GM23338 (cell line): Measurements from ENCODE around the gene AMZ1. TPM values are rescaled to one million over a fixed set of nuclear protein-coding genes. Genes with fewer than 3 reads are reported as not detected.

Experiments
- ATAC-seq: fragments of 200-7000 bp; cut with Tn5 transposase; 3 replicates; pipeline ENCODE4 v1.9.1; 2020
- DNase-seq: peaks from one replicate; pipeline ENCODE4 v3.0.0-alpha.2; 2015; ENCODE audit warnings: low spot score
- H2AFZ ChIP-seq: fragments of 200-600 bp; sonication (generic); 2 replicates; pipeline ENCODE4 v1.8.0; 2016; ENCODE audit warnings: antibody characterized with exemption, mild to moderate bottlenecking, moderate library complexity
- H3F3A ChIP-seq: fragments of 200-600 bp; sonication (generic); replicated peaks from 2 replicates; pipeline ENCODE4 v1.8.0; 2017; ENCODE audit warnings: antibody characterized with exemption, mixed run types, low read depth
- H3K27ac ChIP-seq: fragments of 200-600 bp; sonication (generic); 2 replicates; pipeline ENCODE4 v1.6.1; 2016; ENCODE audit warnings: low read depth
- H3K27me3 ChIP-seq: fragments of 200-600 bp; sonication (generic); 2 replicates; pipeline ENCODE4 v1.8.0; 2016; ENCODE audit warnings: mild to moderate bottlenecking, mixed run types, moderate library complexity; ENCODE audit not compliant: insufficient read depth
- H3K36me3 ChIP-seq: fragments of 200-600 bp; sonication (generic); 2 replicates; pipeline ENCODE4 v1.8.0; 2016; ENCODE audit warnings: mild to moderate bottlenecking; ENCODE audit not compliant: insufficient read depth
- H3K4me1 ChIP-seq: fragments of 200-600 bp; sonication (generic); 2 replicates; pipeline ENCODE4 v1.8.0; 2016; ENCODE audit warnings: mild to moderate bottlenecking, moderate library complexity; ENCODE audit not compliant: insufficient read depth
- H3K4me2 ChIP-seq: fragments of 200-600 bp; sonication (generic); 2 replicates; pipeline ENCODE4 v1.7.1; 2017; ENCODE audit warnings: mixed run types
- H3K4me3 ChIP-seq: fragments of 200-600 bp; sonication (generic); 2 replicates; pipeline ENCODE4 v1.6.1; 2016; ENCODE audit warnings: mixed run types
- H3K79me2 ChIP-seq: fragments of 200-600 bp; sonication (generic); replicated peaks from 2 replicates; pipeline ENCODE4 v1.8.0; 2017; ENCODE audit warnings: mild to moderate bottlenecking; ENCODE audit not compliant: insufficient read depth
- H3K9me2 ChIP-seq: fragments of 200-600 bp; sonication (generic); 2 replicates; pipeline ENCODE4 v1.8.0; 2017; ENCODE audit not compliant: insufficient read depth
- H4K20me1 ChIP-seq: fragments of 200-600 bp; sonication (generic); replicated peaks from 2 replicates; pipeline ENCODE4 v1.8.0; 2017; ENCODE audit warnings: mild to moderate bottlenecking; ENCODE audit not compliant: insufficient read depth
- H3K27ac Mint-ChIP-seq: 2 replicates; pipeline ENCODE4 v1.8.0; 2020; ENCODE audit warnings: inconsistent platforms, mild to moderate bottlenecking, moderate library complexity, mixed read lengths
- H3K27me3 Mint-ChIP-seq: 3 replicates; pipeline ENCODE4 v1.8.0; 2022; ENCODE audit warnings: low read depth, mild to moderate bottlenecking, moderate library complexity, mixed read lengths, inconsistent platforms; ENCODE audit not compliant: insufficient read depth, poor library complexity
- H3K36me3 Mint-ChIP-seq: 3 replicates; pipeline ENCODE4 v1.8.0; 2021; ENCODE audit warnings: low read depth, mild to moderate bottlenecking, inconsistent platforms, moderate library complexity, mixed read lengths
- H3K4me1 Mint-ChIP-seq: 3 replicates; pipeline ENCODE4 v1.8.0; 2020; ENCODE audit warnings: mild to moderate bottlenecking, inconsistent platforms, mixed read lengths
- H3K4me3 Mint-ChIP-seq: 3 replicates; pipeline ENCODE4 v1.8.0; 2021; ENCODE audit warnings: moderate library complexity, mild to moderate bottlenecking, inconsistent platforms, mixed read lengths
- H3K9me3 Mint-ChIP-seq: 3 replicates; pipeline ENCODE4 v1.8.0; 2020; ENCODE audit warnings: moderate library complexity, mild to moderate bottlenecking, inconsistent platforms, mixed read lengths
- EZH2 ChIP-seq: fragments of 200-600 bp; sonication (generic); IDR thresholded peaks from one replicate; pipeline ENCODE4 v1.8.0; 2017; ENCODE audit warnings: antibody characterized with exemption, mild to moderate bottlenecking, low read depth; ENCODE audit not compliant: unreplicated experiment
- EZH2phosphoT487 ChIP-seq: fragments of 200-600 bp; sonication (generic); IDR thresholded peaks from one replicate; pipeline ENCODE4 v1.8.1; 2018; ENCODE audit warnings: antibody characterized with exemption; ENCODE audit not compliant: unreplicated experiment
- NANOG ChIP-seq: IDR thresholded peaks from 2 replicates; pipeline ENCODE4 v1.6.1; 2016; ENCODE audit warnings: antibody characterized with exemption, borderline replicate concordance
- POLR2AphosphoS5 ChIP-seq: IDR thresholded peaks from 2 replicates; pipeline ENCODE4 v1.6.1; 2016; ENCODE audit warnings: antibody characterized with exemption, low read depth
- ZNF331 ChIP-seq: fragments of 250-450 bp; sonication (Bioruptor Pico); IDR thresholded peaks from 2 replicates; pipeline ENCODE4 v1.5.0; 2020; ENCODE audit warnings: low read depth, mild to moderate bottlenecking, moderate library complexity
- polyA plus RNA-seq: library from polyadenylated mRNA; unstranded; fragments of >200 nt; fragmentation: Nextera tagmentation; extraction: Ambion mirVana; gene quantifications from 2 replicates; pipeline ENCODE4 v1.2.1, GENCODE V29; 2016
- total RNA-seq: library from RNA; depleted of rRNA; stranded (reverse); fragments of >200 nt; shearing (Covaris generic); gene quantifications from 2 replicates; pipeline ENCODE4 v1.2.3, GENCODE V29; 2014
- TF ChIP-seq, protein P1 (sequence below): fragments of 250-450 bp; sonication (Bioruptor Pico); IDR thresholded peaks from 2 replicates; pipeline ENCODE4 v1.5.0; 2020; ENCODE audit warnings: mild to moderate bottlenecking, moderate library complexity

AMZ1 gene
- total and polyA plus RNA-seq, 2 experiments from 2014 or later: 0.73 to 4.5 TPM

DNA sequence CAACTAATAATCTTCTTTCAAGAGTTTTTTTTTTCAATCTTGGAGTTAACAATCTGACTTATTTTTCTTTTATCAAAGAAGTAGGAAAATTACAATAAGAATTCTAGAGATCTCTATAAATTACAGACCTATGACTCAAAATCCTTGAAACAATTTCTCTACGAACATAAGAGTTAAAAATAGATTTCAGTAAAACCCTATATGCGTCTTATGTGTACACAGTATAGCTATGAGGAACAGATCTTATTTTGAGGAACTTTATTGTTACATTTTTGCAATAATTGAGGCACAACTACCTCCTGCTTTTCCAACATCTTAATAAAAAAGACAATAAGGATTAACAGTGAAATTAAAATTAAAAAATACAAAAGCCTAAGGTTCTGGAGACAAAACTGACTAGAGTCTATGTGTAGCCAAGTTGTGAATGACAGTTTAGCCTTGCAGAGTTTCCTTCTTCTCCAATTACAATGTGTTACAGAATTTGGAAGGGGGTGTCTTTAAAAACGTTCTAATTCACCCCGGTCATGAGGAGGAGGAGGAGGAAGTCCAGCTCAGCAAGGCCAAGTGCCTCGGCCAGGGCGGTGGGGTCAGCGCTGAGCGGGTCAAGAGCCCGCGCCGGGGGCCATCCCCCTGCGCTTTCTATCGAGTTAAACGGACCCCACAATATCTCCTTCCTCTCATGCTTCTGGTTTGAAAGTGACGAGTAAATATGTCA lies 40.5 kb downstream of the AMZ1 start (continued):
- TF ChIP-seq, protein P1, sequence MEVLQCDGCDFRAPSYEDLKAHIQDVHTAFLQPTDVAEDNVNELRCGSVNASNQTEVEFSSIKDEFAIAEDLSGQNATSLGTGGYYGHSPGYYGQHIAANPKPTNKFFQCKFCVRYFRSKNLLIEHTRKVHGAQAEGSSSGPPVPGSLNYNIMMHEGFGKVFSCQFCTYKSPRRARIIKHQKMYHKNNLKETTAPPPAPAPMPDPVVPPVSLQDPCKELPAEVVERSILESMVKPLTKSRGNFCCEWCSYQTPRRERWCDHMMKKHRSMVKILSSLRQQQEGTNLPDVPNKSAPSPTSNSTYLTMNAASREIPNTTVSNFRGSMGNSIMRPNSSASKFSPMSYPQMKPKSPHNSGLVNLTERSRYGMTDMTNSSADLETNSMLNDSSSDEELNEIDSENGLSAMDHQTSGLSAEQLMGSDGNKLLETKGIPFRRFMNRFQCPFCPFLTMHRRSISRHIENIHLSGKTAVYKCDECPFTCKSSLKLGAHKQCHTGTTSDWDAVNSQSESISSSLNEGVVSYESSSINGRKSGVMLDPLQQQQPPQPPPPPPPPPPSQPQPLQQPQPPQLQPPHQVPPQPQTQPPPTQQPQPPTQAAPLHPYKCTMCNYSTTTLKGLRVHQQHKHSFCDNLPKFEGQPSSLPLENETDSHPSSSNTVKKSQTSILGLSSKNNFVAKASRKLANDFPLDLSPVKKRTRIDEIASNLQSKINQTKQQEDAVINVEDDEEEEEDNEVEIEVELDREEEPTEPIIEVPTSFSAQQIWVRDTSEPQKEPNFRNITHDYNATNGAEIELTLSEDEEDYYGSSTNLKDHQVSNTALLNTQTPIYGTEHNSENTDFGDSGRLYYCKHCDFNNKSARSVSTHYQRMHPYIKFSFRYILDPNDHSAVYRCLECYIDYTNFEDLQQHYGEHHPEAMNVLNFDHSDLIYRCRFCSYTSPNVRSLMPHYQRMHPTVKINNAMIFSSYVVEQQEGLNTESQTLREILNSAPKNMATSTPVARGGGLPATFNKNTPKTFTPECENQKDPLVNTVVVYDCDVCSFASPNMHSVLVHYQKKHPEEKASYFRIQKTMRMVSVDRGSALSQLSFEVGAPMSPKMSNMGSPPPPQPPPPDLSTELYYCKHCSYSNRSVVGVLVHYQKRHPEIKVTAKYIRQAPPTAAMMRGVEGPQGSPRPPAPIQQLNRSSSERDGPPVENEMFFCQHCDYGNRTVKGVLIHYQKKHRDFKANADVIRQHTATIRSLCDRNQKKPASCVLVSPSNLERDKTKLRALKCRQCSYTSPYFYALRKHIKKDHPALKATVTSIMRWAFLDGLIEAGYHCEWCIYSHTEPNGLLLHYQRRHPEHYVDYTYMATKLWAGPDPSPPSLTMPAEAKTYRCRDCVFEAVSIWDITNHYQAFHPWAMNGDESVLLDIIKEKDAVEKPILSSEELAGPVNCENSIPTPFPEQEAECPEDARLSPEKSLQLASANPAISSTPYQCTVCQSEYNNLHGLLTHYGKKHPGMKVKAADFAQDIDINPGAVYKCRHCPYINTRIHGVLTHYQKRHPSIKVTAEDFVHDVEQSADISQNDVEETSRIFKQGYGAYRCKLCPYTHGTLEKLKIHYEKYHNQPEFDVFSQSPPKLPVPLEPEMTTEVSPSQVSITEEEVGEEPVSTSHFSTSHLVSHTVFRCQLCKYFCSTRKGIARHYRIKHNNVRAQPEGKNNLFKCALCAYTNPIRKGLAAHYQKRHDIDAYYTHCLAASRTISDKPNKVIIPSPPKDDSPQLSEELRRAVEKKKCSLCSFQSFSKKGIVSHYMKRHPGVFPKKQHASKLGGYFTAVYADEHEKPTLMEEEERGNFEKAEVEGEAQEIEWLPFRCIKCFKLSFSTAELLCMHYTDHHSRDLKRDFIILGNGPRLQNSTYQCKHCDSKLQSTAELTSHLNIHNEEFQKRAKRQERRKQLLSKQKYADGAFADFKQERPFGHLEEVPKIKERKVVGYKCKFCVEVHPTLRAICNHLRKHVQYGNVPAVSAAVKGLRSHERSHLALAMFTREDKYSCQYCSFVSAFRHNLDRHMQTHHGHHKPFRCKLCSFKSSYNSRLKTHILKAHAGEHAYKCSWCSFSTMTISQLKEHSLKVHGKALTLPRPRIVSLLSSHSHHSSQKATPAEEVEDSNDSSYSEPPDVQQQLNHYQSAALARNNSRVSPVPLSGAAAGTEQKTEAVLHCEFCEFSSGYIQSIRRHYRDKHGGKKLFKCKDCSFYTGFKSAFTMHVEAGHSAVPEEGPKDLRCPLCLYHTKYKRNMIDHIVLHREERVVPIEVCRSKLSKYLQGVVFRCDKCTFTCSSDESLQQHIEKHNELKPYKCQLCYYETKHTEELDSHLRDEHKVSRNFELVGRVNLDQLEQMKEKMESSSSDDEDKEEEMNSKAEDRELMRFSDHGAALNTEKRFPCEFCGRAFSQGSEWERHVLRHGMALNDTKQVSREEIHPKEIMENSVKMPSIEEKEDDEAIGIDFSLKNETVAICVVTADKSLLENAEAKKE (CRISPR knock-in tag): no peak
- TF ChIP-seq ZNF331 (no peak), POLR2AphosphoS5 (no peak)

DNA sequence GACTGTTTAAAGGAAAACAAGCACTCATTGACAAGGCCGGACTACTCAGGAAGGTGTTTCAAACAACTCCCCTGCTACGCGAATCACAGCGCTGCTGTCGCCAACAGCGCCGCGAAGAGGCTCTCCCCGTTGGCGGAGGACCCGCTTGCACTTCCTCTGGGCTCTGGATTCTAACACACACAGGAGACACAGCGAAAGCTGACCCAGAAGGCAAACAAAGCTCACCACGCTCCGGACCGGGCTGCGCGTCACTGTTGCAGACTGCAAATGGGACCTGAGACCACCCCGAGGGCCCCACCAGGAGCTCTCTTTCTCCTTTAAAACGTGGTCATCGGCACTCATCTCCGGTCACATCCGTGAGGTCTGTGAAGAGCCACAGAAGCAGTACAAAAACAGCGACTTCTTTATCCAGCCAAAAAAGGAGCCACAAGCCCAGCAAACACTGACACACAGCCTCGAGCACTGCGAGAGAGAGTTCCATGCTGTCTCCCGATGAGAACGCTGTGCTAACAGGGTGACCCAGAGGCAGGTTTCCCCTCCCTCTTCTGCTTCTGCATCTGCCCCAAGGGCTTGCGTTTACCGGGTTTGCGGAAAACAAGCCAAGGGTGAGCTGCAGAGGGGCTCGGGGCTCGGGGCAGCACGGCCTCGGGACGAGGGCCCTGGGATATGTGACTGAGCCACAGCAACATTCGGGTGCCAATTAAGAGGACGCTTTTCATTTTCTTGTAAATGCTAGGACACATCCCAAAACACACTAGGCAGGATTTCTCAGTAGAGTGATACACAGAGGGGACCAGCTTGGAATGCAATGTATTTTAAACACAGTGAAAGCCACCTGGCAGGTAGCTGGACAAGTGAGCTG lies 41.3 kb downstream of the AMZ1 start:
- Histone ChIP-seq H3K27ac (peak overlapping the region; percentile 81), H3K79me2 (peaks cover 55% of the 10 kb centered on the region), H3K4me3 (no peak overlapping the region), H4K20me1 (peaks cover 9% of the 10 kb centered on the region), H2AFZ (no peak overlapping the region), H3K27me3 (no peaks in the 10 kb centered on the region), H3K9me2 (no peaks in the 10 kb centered on the region), H3F3A (no peaks in the 10 kb centered on the region), H3K4me1 (no peaks in the 10 kb centered on the region), H3K4me2 (no peak overlapping the region), H3K36me3 (peaks cover 11% of the 10 kb centered on the region)
- no peak; the same call in 2 of the 3 replicates for ATAC-seq
- Mint-ChIP-seq H3K27me3 (peaks cover 11% of the 10 kb centered on the region), H3K4me3 (no peak overlapping the region), H3K27ac (peak overlapping the region; percentile 86), H3K9me3 (no peaks in the 10 kb centered on the region), H3K4me1 (peaks cover 21% of the 10 kb centered on the region), H3K36me3 (peaks cover 76% of the 10 kb centered on the region)
- DNase-seq: no peak
- TF ChIP-seq EZH2 (no peak), ZNF331 (no peak), NANOG (no peak), EZH2phosphoT487 (no peak)
- TF ChIP-seq, protein P1 (CRISPR knock-in tag): no peak
